HG02938 (cell line): ENCODE results near the gene DPF3.
A peak's percentile ranks its signal among the peaks of the same experiment; 100 is the strongest.

Experiments
- ATAC-seq: cut with Tn5 transposase; IDR thresholded peaks from one replicate; pipeline ENCODE4 v1.9.1; 2021; ENCODE audit warnings: mild to moderate bottlenecking, moderate library complexity; ENCODE audit not compliant: unreplicated experiment

Gene DPF3

DNA sequence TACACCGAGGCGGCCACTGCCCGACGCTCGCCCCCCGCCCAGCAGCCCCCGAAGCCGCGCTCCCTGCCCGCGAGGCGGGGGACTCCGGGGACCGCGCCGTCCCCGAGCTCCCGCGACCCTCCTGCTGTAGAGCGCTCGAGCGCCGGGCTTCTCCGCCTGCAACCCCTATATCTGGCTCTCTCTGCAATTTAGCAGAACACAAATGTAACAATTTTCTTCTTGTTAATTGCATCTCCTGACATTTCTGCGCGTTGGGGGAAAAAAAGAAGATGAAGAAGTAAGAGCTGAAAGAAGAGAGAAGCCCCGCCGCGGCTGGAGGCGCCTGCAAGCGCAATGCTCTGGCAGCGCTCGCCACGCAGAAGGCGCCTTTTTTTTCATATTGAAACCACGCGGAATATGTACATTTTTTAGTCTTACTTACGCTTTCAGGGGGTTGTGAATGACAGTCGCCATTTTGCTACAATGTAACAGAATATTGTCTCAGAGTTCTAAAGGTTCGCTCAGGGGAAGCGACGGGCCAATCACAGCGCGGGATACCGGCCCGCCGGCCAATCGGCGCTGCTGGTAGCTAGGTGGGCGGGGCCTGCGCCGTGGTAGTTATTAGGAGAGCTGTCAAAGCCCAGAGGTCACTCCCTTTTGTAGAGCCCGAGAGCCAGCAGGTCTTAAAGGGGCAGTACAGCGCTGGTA is at the start of gene DPF3:
Gene DPF3, minus strand, starts transcription at position 466 of the 687 bp plus-strand sequence. Its CDS starts 13 bp downstream, at position 453.
- peak; percentile 91 for ATAC-seq

DNA sequence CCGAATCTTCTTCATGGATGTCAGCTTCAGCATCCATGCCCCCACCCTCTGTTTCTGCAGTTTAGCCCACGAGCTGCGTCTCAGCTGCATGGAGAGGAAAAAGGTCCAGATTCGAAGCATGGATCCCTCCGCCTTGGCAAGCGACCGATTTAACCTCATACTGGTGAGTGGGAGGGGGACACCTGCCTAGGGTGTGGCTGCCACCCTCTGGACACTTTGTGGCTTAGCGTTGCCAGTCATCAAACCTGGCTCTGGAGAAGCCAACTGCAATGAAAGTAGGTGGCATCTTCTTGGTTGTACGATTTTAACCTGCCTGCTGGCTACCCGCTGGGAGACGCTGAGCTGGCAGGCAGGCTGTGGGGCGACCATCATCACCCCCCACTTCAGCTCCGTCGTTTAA is 49.0 kb upstream of the DPF3 start:
- no peak for ATAC-seq

DNA sequence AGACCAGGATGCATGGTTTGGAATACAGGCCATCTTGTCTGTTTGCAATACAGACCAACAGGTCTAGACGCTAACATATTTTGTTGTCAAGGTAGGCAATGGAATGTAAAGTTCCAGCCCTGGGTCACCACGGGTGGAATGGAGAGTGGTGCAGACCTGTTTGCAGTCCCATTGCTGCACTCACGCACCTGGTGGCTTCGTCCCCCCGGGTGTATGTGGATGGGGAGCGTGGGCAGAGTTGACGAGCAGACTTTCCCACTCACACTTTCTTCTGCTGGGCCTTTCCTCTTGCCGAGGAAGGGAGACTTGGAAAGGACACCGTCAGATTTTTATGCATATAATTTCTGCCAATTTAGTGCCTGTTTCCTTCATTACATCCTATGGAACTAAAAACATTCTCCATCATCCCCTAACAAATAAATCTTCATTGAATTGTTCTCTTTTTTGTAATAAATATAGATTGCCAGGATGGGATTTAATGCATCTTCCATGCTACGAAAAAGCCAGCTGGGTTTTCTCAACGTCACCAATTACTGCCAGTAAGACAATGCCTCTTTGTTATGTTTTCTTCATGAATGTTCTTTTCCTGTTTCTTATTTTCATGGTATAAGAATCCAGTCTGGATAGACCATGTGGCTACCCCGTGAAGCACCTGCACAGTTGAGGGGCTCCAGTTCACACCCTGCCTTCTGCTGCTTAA is 47.5 kb upstream of the DPF3 start:
- ATAC-seq: no peak

DNA sequence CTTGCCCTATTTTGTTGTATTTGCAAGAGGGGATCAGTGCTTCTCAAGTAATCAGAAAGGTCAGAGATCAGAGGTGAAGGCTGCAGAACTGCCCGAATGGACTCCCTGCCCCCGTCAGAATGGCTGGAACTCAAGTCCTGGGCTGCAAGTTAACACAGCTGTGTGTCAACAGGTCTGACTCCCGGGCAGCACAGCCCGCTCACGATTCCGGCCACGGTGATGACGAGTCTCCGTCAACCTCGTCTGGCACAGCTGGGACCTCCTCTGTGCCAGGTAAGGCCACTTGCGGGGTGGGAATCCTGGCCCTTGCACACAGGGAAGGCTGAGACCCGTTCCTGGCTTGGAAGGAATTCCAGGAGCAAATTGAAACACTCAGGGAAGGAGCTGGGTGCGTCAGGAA is 45.7 kb upstream of the DPF3 start:
- no peak for ATAC-seq

DNA sequence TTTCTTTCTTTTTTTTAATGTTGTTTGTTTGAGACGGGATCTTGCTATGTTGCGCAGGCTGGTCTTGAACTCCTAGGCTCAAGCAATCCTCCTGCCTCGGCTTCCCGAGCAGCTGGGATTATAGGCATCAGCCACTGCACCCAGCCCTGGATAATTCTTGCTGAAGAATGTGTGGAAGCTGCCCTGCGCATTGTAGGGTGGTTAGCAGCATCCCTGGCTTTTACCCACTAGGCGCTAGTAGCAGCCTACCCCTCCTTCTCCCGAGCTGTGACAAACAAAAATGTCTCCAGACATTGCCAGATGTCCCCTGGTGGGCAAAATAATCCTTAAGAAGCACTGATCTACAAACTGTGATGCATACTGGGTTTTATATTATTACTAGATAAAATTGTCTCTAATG is 39.0 kb upstream of the DPF3 start:
- ATAC-seq: no peak

DNA sequence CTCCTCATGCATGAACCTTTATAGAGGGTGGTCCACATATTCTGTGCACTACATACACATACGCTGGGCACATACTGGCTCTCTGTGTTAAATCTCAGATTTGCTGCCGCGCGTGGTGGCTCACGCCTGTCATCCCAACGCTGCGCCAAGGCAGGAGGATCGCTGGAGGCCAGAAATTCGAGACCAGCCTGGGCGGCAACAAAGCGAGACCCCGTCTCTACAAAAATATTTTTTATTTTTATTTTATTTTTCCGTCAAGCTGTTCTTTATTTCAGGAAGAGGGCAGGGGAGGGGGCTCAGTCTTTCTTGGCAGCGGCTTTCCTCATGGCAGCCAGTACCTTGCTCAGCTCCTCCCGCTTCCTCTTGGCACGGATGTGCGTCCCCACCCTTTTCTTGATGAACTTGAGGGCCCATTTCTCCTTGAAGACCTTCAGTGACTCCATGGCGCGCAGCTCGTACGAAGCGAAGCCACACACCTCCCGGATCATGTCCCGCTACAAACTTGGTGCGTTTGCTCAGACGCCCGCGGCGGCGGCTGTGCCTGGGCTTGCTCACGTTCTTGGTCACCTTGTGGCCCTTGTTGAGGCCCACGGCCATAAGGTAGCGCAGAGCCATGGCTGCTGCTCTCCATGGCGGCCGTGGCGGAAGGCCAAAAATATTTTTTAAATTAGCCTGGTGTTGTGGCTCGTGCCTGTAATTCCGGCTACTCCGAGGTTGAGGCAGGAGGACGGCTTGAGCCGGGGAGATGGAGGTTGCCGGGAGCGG is 35.6 kb upstream of the DPF3 start:
- ATAC-seq: no peak

DNA sequence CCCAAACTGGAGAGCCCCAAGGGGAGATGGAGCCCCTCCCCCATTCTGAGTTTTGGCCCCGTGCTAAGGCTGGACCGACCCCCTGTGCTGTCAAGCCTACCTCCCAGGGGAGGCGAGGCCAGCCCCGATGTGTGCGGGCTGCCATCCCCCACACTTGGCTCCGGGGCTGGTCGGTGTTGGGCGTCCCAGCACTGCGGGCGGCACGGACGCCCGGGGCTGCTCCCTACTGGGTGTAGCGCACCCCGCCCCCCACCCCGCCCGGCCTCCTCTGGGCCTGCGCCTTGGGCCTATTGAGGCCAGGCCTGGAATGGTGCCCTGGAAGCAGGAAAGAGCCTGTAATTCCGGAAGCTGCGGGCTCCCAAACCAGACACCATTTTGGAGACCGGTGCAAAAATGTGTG is 35.0 kb upstream of the DPF3 start:
- ATAC-seq: no peak

DNA sequence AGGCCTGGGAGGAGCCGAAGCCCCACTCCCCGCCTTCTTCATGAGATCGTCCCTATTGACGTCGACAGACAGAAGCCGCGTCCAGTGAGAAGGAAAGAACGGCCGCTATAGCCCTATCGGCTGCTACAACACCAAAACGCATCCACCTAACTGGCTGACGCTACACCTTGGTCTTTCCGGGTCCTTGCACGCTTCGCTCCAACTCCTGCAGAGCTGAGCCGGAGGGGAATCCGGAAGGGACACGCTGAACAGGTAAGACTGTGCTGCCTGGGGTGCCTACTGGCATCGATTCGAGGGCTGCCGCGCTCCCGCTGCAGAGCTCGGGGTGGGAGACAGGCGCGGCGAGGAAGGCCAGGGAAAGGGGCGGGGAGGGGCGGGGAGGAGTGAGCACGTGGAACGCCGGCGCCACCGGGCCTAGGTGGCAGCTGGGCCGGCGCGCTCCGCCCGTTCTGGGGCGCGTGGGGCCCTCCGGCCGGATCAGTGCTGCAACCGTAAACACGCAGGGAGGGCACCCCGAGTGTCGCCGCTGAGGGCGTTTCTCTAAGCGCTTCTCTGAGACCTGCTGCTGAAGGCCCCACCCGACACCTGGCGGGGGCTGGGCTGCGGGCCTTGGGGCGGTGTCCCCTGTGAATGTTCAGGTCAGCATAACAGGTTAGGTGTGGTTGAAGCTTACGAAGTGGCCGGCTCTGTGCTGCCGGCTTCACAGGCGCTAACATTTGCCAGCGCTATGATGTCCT is 32.6 kb upstream of the DPF3 start, which contains the start of gene DCAF4:
Gene DCAF4, plus strand, starts transcription at position 173 of the 737 bp plus-strand sequence. CDS start 11,515 bp downstream, outside the sequence.
- peak; percentile 96 for ATAC-seq

DNA sequence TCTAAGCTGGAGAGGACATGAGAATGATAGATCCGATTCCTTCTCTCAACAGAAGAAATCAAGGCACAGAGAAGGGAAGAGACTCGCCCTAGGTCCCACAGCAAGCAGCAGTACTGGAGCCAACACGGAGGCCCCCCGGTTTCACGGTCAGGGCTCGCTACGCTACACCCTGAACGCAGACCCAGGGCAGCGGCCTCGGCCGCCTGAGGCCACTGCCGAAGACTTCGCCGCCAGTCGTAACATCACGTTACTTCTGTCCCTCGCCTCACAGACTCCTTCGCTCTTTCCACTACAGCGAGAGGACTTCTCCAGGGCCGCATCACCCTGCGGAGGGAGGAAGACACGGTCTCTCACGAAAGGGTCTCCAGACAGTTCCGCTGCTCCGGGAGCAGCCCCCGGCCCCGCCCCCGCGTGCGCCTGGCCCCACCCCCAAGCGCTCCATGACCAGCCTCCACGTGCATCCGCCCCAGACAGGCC is 32.0 kb upstream of the DPF3 start:
- peak; percentile 17 for ATAC-seq

DNA sequence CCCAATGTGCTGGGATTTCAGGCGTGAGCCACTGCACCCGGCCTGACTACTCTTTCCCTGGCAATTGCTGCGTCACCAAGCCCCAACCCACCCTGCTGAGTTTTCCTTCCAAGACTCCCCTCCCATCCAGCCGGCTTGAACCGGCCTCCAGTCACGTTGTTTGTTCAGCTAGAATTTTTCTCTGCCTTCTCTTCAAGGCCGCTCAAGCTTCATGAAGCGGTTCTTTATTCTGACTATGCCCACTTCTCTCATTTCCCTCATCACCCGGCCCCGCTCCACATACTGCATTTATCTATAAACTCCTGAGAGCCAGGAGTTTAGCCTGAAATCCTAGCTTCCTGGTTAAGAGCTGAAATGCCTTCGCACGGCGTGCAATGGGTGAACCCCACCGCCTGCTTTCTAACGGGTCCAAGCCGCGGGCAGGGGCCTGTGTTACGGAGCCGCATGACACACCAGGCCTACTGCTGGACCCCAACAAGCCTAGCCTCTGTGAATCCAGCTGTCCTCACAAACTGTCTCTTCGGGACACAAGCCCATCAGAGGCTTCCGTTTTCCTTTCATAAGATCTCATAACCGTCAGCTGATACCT is 31.4 kb upstream of the DPF3 start:
- ATAC-seq: no peak

DNA sequence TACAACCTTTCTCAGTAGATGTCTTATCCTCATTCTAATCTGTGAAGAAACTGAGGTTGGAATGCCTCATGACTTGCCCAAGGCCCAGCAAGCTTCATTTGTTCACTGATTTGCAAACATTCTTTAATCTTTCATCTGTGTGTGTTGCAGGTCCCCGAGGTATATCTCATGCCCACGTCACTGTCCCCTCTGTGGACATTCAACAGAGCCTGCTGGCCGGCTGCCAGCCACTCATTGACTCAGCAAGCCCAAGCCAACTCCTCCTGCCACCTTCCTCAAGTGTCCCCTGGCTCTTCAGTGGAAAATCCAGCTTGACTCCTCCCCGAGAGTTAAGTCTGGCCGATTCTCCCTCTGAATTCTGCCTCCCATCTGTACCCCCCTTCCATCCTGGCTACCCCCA is 30.4 kb upstream of the DPF3 start:
- no peak for ATAC-seq

DNA sequence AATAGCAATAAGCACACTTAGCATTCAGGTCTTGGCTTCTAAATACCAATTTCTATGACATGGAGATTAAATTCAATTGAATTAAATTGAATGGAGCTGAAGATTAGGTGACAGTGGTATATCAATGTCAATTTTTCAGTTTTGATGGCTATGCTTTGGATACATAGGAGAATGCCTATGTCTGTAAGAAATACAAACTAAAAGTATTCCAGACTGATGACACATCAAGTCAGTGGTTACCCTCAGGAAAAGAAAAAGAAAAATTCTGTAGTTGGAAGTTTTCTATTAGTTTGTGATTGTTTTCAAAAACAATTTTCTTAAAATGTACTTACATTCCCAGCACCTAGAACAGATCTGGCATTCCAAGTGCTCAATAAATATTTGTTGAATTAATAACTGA is 27.5 kb upstream of the DPF3 start:
- ATAC-seq: no peak

DNA sequence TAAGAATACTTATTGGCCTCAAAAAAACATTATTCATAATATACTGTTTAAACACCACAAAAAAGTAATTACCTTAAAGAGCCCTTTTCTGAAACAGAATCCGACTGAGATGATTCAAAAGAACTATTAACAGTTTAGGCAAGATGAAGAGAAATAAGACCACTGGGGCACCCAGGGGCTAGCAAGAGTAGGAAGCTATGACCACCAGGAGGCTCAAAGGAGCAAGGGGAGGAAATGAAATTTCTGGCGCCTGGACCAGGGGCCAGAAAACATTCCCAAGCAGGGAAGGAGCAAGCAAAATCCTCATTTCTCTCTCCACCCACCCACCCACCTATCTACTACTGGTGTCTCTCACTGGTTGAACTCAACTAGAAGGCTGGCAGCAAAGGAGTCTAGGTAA is 26.1 kb upstream of the DPF3 start:
- no peak for ATAC-seq

DNA sequence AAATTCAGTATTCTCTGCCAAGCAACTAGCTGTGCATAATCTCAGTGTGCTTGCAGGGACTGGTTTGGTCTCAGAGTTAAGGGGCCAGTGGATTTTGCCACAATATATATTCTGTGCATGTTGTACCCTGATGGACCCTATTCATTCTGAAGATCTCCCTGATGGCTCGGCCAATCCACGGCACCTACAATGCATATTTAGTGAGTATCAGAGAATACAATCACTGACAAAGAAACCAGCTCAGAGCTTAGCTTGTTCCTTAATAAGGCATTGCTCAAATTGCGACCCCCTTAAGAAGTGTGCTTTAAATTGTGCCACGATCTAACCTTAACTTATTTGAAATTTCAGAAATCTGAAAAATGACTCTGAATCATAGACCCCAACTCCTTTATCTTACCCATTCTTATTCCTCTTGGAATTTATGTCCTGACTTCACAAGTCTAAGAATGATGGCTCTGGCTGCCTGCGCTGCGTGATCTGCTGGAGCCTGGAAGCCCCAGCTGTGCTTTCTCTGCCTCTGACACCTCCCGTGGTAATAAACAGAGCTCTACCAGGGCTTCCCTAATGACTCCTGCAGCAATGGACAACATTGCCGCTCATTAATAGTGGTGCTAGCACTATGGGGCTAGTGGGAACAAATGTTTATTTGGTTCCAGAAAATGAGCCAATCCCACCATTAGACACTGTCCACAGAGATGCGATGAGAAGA is 23.3 kb upstream of the DPF3 start:
- no peak for ATAC-seq

DNA sequence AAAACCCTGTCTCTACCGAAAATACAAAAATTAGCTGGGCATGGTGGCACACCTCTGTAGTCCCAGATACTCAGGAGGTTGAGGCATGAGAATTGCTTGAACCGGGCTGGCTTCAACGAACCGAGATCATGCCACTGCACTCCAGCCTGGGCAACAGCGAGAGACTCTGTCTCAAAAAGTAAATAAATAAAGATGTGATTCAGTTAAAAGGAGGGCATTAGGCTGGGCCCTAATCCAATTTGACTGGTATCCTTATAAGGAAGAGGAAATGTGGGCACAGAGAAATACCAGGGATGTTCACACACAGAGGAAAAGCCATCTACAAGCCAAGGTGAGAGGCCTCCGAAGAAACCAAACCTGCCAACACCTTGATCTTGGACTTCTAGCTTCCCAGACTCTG is 22.3 kb upstream of the DPF3 start:
- no peak for ATAC-seq

DNA sequence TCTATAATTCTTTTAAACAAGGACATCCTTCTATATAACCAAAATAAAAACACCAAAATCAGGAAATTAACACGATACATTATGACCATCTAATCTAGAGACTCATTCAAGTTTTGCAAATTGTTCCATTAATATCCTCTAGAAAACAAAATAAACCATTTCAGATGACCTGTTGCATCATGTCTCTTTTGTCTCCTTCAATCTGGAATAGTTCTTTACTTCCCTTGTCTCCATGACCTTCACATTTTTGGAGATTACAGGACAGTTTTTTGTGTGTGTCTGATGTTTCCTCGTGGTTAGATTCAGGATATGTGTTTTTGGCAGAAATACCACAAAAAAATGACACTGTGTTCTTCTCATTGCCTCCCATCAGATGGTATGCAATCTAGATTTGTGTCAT is 19.9 kb upstream of the DPF3 start:
- ATAC-seq: no peak

DNA sequence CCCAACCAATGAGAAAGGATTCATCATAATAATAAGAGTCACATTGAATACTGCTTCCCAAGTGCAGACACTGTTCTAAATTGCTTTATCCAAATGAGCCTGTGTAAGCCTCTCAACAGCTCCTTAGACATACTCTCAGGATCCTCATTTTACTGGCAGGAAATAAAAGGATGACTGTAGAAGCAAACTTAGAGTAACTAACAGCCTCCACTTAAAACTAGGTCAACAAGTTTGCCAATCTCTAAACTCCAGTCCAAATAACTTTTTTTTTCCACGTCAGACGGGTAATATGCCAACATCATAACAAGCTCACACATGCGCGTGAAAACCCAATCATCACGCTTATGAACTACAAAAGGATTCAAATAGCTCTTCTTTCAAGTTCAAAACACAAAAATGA is 15.3 kb upstream of the DPF3 start:
- no peak for ATAC-seq

DNA sequence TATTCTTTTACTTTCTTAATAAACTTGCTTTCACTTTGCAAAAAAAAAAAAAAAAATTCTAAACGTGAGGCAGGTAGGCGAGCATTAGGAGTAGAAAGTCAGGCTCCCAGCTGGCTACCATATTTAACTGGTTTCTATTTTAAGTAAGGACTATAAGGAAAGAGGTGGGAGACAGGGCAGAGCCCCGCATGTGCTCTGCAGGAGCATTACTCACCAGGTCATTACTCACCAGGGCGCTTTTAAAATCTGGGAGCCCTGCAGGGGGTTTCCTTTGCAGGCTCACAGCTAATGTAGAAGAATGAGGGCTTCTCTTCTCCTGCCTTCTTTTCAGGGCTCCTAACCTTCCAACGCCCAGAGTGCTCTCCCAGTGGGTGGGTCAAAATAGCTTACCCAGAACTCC is 14.0 kb upstream of the DPF3 start:
- ATAC-seq: no peak

DNA sequence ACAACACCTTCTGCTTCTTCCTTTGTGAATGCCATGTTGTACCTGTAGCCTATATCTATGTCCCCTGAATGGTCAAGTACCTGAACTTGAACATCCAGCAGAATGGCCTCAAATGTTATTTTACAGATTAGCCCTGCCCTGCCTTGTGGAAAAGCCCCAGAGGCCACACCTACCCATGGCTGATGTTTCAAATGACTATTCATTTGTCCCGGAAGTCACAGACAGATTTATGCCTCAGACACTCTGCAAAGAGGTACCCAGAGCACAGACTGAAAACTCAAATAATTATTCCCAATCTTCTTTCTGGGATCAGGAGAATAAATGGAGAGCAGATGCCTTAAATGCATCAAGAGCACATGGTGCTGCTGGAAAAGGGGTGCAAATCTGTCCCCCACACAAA is 13.0 kb upstream of the DPF3 start:
- ATAC-seq: no peak

DNA sequence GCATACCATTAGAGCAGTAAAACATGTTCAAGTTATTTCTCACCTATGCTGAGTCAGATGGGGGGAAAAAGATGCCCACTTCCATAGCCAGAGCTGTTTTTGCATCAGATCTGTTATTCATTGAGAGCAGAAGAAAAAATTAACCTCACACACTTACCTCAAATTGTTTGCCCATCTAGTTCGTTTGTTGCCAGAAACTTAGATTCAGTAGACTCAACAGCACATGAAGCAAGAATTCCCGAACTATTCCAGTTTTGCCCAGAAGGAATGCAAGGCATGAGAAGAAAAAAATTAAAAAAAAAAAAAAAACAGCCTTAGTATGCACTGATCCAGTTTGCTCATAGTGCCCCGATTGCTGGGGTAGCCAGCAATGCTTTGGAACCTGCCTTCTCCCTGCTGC is 12.4 kb upstream of the DPF3 start:
- no peak for ATAC-seq
